Measurements from ENCODE around the gene GOLGA6C. TPM values are rescaled to one million over a fixed set of nuclear protein-coding genes. Genes with fewer than 3 reads are reported as not detected.
"Not testable (repeated sequence)": the region's sequence is repeated elsewhere in the genome, so short reads cannot be mapped to it uniquely, and the experiment has no call there.

Gene GOLGA6C, protein sequence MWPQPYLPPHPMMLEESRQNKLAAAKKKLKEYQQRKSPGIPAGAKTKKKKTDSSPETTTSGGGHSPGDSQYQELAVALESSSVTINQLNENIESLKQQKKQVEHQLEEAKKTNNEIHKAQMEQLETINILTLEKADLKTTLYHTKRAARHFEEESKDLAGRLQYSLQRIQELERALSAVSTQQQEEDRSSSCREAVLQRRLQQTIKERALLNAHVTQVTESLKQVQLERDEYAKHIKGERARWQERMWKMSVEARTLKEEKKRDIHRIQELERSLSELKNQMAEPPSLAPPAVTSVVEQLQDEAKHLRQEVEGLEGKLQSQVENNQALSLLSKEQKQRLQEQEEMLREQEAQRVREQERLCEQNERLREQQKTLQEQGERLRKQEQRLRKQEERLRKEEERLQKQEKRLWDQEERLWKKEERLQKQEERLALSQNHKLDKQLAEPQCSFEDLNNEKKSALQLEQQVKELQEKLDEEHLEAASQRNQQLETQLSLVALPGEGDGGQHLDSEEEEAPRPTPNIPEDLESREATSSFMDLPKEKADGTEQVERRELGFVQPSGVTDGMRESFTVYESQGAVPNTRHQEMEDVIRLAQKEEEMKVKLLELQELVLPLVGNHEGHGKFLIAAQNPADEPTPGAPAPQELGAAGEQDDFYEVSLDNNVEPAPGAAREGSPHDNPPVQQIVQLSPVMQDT
- not detected for polyA plus RNA-seq (2013, experiment 1 of 2; ENCODE audit: insufficient read length)
- not detected for polyA plus RNA-seq (2013, experiment 2 of 2; ENCODE audit: insufficient read length)

DNA sequence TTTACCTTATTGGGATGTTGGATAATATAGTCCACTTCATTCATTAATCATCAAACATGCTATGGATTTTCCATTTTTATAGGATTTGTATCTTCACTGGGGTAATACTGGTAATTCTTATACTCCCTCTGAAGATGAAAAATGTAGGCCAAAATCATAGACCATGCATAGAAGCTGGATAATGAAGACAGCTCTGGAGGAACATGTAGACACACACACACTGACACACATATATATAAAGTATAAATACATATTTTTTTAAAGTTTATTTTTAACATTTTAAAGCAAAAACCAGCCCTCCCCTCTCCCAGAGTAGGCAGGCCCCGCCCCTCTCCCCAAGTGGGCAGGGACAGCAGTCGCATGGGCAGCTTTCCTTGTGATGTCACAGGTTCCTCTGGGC is at the start of gene GOLGA6C:
GOLGA6C (plus strand) TSS at position 301 of the 400 bp plus-strand sequence. CDS start 265 bp downstream, outside the sequence.
- not testable (repeated sequence) for DNase-seq

DNA sequence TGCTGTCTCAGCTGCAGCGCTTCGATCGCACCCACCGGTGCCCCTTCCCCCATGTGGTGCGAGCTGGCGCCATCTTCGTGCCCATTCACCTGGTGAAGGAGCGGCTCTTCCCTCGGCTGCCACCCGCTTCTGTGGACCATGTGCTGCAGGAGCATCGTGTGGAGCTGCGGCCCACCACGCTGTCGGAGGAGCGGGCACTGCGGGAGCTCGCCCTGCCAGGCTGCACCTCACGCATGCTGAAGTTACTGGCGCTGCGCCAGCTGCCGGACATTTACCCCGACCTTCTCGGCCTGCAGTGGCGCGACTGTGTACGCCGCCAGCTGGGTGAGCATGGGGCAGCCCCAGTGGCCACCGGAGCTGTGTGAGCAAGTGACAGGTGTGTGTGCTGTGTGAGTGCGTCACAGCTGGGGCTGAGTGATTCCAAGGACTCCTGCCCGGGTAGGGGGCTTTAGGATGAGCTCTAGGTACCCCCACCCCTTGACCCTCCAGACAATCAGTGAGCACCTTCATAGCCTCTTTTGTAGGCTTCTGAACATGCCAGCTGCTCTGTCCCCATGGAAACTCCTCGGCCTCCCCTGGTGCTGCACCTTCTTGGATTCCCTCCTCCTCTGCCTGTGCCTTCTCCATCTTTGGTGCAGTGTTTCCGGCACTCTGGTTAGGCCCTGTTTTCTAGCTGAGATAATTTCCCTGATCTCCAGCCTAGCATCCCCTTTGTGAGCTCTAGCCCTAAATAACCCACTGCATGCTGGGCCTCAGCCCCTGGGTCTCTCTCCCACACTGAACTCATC is 49.4 kb upstream of the GOLGA6C start:
- DNase-seq: no peak

DNA sequence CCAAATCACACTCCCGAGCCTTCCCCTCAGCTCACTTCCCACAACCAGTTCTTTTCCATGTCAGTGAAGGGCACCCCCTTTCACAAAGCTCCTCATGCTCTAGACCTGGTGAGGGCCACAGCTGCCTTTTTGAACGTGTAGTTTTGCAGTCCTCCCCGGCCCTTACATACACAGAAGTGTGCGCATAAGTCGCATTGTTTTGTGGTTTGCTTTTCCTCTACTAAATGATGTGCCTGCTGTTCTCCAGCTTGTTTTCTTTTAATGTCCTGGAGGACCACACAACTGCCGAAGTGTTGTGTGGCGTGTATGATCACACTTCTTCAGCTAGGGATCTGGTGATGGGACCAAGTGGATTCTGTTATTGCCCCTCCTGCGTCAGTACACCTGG is 48.9 kb upstream of the GOLGA6C start:
- no peak for DNase-seq

DNA sequence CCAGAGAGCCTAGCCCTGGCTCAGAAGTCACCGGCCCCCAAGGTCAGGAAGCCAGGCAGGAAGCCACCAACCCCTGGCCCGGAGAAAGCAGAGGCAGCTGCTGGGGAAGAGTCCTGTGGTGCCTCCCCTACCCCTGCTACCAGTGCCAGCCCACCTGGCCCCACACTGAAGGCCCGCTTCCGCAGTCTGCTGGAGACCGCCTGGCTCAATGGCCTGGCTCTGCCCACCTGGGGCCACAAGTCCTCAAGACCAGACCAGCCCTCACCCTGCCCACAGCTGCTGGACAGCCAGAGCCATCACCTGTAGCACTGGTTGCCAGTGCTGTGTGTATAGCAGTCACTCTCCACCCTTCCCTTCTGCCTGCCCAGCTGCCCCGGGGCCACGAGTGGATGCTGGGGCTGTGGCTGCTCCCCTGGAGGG is 47.3 kb upstream of the GOLGA6C start:
- DNase-seq: no peak

DNA sequence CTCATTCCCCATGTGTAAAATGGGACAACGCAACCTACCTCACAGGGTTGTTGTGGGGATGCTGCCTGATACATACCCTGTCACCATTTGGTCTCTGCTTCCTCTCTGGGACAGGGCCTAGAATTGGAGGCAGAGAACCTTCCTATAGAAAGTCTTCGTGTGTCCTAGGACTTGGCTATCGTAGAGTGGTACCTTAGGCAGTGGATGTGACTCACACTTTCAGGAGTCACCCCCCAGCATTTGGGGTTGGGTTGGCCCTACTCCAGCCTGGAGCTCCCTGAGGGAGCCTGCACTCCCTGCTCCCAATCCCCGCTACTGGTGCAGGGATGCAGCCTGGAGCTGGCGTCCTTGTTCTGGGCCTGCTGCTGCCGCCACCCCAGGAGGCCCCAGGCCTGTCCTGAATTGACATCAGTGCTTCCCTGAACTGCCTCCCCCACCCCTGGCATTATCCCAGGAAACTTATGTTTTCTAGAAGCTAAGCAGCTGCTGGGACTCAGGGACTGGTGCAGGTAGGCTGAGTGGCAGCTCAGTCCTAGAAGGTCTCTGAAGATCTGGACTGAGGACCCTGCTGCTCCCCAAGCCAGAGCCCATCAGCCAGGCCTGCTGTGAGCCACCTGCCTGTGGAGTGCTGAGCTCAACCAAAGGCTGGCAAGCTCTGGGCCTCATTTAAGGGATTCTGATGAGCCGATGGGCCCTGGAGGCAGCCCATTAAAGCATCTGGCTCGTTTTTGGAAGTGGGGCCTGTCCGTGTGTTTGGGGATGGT is 46.5 kb upstream of the GOLGA6C start:
- DNase-seq: no peak

DNA sequence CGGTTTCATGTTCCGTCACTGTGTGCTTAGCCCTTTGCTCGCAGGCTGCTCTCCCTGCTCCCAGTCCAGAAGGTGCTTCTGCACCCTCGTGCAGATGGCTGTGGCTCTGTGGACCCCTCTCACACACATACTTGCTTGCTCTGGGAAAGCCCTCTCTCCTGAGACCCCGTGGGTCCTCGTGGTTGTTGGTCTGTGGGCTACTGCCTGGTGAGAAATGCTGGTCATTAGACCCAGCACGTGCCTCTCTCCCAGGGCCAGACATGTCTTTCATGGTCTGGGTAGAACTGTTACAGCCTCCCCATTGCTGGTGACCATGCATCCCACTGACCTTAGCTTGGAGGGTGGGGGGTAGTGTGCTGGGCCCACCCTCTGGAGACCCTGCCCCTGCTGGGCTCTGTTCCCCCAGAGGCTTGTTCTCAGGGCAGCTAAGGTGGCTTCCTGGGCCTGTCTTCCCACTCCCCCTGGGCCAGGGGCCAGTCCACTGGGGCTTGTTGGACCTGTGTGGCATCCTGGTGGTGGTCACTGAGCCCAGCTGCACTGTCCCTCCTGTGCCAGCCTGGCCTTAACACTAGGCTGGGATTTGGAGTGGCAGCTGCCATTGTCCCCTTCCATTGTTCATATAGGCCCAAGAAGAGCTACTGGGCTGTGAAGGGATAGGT is 45.8 kb upstream of the GOLGA6C start:
- no peak for DNase-seq

DNA sequence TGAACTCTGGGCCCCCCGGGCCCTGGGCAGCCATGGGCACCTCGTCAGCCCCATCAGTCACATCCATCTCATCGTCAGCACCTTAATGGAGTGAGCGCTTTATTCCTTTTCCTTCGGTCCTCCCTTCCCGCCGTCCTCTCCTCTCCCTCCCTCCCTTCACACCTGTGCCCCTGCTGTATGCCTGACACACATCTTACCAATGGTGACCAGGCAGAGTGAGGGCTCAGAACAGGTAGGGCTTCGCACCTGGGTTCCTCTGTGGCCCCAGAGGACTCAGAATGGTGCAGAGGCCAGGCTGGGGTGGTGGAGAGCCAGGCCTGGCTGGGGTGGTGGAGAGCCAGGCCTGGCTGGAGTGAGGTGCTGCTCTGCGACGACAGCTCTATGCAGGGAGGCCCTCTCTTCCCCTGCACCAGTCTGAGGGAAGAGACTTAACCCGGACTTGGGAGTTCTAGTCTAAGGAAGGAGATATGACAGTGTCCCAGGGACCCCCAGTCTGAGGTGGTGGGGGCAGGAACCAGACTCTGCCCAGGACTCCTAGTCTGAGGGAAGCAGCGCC is 44.8 kb upstream of the GOLGA6C start:
- DNase-seq: no peak

- DNase-seq: no peak
Observed at GRCh38 chr15:75213768-75214221, 44.3 kb upstream of the GOLGA6C start.

GRCh38 chr15:75214293-75215096 is 43.6 kb upstream of the GOLGA6C start:
- DNase-seq: no peak

DNA sequence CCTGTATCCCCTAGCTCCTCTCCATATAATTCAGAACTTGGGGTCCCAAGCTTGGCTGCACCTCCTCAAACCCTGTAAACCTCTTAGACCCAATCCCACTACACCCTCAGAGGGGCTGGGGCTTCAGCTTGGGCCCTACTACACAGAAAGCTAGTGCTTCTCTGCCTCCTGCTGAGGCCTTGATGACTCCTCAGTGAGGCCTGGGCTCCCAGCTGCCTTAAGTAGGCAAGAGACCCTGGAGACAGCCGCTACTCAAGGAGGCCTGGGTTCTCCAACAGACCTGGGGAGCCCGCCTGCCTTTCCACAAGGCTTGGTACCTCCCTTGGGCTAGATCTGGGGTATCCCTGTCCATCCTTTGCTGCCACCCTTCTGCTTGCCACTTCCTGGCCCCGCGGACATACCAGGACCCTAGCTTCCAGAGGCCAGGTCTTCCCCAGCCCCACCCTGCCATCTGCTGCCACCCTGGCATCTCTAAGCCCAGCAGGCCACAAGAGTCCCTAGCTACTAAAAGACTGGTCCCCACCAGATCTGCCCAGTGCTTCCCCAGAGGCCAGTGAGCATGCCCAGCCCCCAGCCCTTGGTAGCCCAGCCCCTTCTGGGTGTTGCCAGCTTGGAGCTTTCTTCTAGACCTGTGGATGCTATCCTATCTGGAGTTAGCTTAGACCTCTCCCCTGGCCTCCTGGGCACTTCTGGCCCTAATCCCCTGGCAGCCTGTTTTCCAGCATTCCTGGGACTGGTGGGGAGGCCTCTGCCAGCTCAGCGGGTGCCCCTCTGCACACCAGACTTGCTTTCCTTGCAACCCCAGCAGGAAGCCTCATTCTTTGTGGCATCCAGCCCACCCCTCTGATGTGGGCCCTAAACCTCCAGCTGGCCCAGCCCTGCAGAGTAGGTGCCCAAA is 42.8 kb upstream of the GOLGA6C start:
- DNase-seq: no peak

DNA sequence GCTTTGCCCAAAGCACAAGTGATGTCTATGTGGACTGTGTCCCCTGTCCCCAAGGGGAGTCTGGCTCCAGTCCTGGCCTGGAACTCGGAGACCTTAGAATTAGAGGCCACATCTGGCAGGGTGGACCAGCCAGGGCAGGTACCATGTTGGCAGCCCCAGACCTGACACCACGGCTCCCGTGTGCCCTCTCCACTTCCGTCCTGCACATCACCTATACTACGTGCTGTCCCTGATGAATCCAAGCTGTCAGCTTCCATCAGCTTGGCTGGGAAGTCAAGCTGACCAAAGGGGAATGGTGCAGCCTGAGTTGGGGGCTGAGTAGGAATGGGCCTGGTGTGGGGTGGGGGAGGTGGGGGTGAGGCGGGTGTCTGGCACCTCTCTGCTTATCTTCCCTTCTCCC is 41.1 kb upstream of the GOLGA6C start:
- DNase-seq: no peak

GRCh38 chr15:75217574-75217973 is 40.6 kb upstream of the GOLGA6C start:
- not testable (repeated sequence) for DNase-seq

- DNase-seq: not testable (repeated sequence)
Observed at GRCh38 chr15:75219507-75219929, 38.6 kb upstream of the GOLGA6C start.

GRCh38 chr15:75223688-75224087 is 34.4 kb upstream of the GOLGA6C start:
- DNase-seq: no peak

- no peak for DNase-seq
Observed at GRCh38 chr15:75224281-75224680, 33.9 kb upstream of the GOLGA6C start.

DNA sequence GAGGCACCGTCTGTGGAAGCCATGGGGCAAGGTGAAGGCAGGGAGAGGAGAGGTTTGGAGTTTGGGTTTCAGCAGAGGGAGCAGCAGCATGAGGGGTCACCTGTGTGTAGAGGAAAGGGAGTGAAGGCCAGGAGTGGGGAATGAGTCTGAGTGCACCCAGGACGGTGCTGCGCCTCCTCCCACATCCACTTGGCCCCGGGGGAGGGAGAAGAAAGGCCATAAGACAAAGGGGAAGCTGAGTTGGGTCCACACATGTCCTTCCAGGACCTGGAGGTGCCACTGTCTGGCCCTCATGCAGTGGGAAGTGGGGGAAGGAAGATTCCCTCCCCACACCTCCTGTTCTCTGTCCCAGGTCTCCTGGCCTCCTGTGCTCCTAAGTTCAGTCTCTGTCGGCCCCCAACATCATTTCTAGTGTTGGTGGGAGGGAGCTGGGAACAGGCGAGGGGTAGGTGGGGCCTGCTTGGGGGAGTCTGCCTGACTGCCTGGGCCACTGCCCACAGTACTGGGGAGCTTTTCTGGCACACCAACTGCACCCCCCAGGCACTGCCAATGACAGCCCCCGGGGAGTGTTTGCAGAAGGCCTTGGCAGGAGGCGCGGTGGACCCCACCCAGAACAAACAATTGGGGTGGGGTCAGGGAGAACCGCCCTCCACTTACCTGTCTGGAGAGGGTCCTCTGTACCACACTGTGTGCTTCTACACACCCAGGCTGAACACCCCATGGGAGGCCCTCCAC is 32.9 kb upstream of the GOLGA6C start:
- DNase-seq: not testable (repeated sequence)

DNA sequence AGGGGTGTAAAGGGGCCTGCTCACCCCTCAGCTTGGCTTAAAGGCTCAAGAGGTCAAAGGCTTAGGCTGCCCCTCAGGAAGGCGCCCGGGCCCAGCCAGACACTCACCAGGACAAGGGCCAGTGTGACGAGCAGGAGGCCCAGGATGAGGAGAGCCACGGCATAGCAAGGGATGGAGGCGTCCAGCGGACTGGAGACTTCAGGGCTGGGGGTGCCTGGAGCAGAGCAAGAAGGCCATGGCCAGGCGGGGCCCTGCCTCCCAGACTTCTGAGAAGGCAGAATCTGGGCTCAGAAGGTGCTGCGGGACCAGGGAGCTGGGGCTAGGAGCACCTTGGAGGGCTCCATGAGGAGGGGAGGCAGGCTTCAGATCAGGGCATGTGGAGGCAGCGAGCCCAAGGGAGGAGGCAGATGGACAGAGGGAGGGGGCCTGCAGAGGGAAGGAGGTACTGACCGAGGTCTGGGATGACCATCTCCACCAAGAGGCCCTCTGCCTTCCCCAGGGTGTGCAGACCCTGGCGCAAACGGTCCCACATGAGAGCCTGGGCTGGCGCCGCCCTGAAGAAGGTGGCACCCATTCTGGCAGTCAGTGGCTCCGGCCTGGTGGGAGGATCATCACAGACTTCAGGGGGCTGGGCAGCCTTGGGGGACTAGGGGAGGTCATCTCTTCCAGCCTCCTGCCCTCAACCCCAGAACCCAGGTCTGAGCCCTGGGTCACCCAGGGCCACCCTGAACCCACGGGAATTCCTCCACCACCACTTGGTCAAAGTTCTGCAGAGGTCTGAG is 32.0 kb upstream of the GOLGA6C start:
- DNase-seq: no peak

DNA sequence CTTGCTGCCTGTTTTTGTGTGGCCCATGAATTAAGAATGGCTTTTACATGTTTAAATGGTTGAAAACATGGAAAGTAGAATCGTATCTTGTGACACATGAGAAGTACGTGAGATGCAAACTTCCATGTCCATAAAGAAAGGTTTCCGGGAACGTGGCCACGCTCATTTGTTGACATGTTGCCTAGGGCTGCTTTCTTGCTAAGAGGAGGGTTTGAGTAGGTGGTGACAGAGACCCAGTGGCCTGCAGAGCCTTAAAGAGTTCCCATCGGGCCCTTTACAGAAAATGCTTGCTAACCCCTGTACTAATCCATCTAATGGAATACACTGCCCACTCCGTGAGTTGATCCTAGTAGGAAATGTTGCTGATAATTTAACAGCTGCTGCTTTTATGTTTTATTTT is 31.0 kb upstream of the GOLGA6C start:
- DNase-seq: not testable (repeated sequence)
